HFFc6 (cell line): ENCODE results near the gene NTM. TPM values are rescaled to one million over a fixed set of nuclear protein-coding genes. Genes with fewer than 3 reads are reported as not detected.

Source experiments
- DNase-seq: peaks from one replicate; pipeline ENCODE4 v3.0.0-alpha.2; 2018
- H3K27ac Mint-ChIP-seq: 2 replicates; pipeline ENCODE4 v1.8.0; 2020; ENCODE audit warnings: mild to moderate bottlenecking, mixed read lengths
- H3K27me3 Mint-ChIP-seq: 2 replicates; pipeline ENCODE4 v1.8.0; 2021; ENCODE audit warnings: mild to moderate bottlenecking, moderate library complexity, mixed read lengths; ENCODE audit not compliant: insufficient read depth
- H3K36me3 Mint-ChIP-seq: 2 replicates; pipeline ENCODE4 v1.8.0; 2021; ENCODE audit warnings: low read depth, mixed read lengths
- H3K4me1 Mint-ChIP-seq: 2 replicates; pipeline ENCODE4 v1.8.0; 2020; ENCODE audit warnings: low read depth, mixed read lengths
- H3K4me3 Mint-ChIP-seq: 2 replicates; pipeline ENCODE4 v1.8.0; 2020; ENCODE audit warnings: mild to moderate bottlenecking, moderate library complexity, mixed read lengths
- H3K9me3 Mint-ChIP-seq: 2 replicates; pipeline ENCODE4 v1.8.0; 2020; ENCODE audit warnings: mild to moderate bottlenecking, mixed read lengths
- CTCF ChIP-seq: fragments of 200-600 bp; sonication (generic); IDR thresholded peaks from 2 replicates; pipeline ENCODE4 v1.5.0; 2021; ENCODE audit warnings: antibody characterized with exemption, mild to moderate bottlenecking
- total RNA-seq, 6 experiments: library from RNA; stranded (reverse); fragmentation: NEBNext Ultra II Directional; extraction: Animal tissue kit (Norgen Biotek cat#: 25700); gene quantifications; 2 replicates in 1 of 6; 3 replicates in 5 of 6; pipeline ENCODE4 v1.2.3, GENCODE V29; 2021

Gene NTM
- total RNA-seq, 6 experiments from 2014 or later = 18.3 to 23.6 (median 21.7) TPM

DNA sequence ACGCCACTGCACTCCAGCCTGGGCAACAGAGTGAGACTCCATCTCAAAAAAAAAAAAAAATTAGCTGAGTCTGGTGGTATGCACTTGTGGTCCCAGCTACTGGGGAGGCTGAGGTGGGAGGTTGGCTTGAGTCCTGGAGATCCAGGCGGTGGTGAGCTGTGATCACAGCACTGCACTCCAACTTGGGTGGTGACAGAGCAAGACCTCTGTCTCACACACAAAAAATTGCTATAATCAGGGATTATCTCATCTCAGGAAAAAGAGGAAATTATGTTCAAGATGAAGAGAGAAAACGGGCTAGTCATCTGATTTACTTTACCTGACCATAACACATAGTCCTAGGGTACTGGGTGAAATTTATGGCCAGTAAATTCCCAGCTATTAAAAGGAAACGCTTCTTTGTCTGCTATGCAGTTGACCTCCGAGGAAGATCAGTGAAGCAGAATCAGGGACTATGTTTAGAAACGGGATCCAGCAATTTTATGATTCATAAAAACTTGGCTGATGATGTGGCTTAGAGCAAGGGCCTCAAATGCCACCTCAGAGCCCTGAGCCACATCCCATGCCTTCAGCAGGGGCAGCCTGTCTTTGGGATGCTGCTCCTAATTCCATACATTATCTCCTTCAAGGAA, 386.2 kb downstream of the NTM start:
- Mint-ChIP-seq H3K27ac (peak overlapping the region; percentile 87), H3K9me3 (no peaks in the 10 kb centered on the region), H3K27me3 (peaks cover 4% of the 10 kb centered on the region; the same call in 1 of the 2 replicates), H3K4me1 (peaks cover 68% of the 10 kb centered on the region), H3K4me3 (peak overlapping the region; percentile 47), H3K36me3 (no peaks in the 10 kb centered on the region)
- no peak for TF ChIP-seq CTCF
- peak; percentile 56 for DNase-seq

DNA sequence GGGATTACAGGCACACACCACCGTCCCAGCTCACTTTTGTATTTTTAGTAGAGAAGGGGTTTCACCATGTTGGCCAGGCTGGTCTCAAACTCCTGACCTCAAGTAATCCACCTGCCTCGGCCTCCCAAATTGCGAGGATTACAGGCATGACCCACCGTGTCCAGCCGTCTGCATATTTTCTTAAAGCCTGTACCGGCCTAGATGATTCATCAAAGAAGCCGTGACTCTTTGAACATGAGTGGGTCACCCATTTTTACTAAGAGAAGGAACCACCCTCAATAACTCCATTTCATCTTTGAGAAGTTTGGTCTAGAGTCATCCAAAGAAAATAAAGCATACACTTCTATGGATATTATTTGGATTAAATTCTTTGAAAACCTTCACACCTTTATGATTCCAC, 388.3 kb downstream of the NTM start:
- no peak for TF ChIP-seq CTCF
- Mint-ChIP-seq H3K4me3 (no peak overlapping the region), H3K36me3 (no peaks in the 10 kb centered on the region), H3K9me3 (no peaks in the 10 kb centered on the region), H3K4me1 (peaks cover 68% of the 10 kb centered on the region), H3K27ac (no peak overlapping the region), H3K27me3 (peaks cover 4% of the 10 kb centered on the region; the same call in 1 of the 2 replicates)
- DNase-seq = no peak

GRCh38 chr11:131759140-131759539, 388.7 kb downstream of the NTM start:
- peaks cover 68% of the 10 kb centered on the region for H3K4me1 Mint-ChIP-seq
- H3K27ac Mint-ChIP-seq = peak overlapping the region; percentile 96; the same call in 1 of the 2 replicates

GRCh38 chr11:131760091-131761061, 390.0 kb downstream of the NTM start:
- H3K27ac Mint-ChIP-seq = peak overlapping the region; percentile 96
- no peaks in the 10 kb centered on the region for H3K9me3 Mint-ChIP-seq
- no peaks in the 10 kb centered on the region for H3K36me3 Mint-ChIP-seq
- no peak for TF ChIP-seq CTCF
- peaks cover 4% of the 10 kb centered on the region; the same call in 1 of the 2 replicates for H3K27me3 Mint-ChIP-seq
- peak; percentile 35 for DNase-seq
- H3K4me1 Mint-ChIP-seq = peaks cover 57% of the 10 kb centered on the region
- H3K4me3 Mint-ChIP-seq = peak overlapping the region; percentile 85

More at GRCh38 chr11:131759140-131759539, 388.7 kb downstream of the NTM start:
- H3K36me3 Mint-ChIP-seq = no peaks in the 10 kb centered on the region
- no peak for DNase-seq
- H3K4me3 Mint-ChIP-seq = no peak overlapping the region
- TF ChIP-seq CTCF = no peak
- H3K27me3 Mint-ChIP-seq = peaks cover 4% of the 10 kb centered on the region; the same call in 1 of the 2 replicates
- no peaks in the 10 kb centered on the region for H3K9me3 Mint-ChIP-seq

- no peak for DNase-seq
- Mint-ChIP-seq H3K27ac (no peak overlapping the region), H3K4me1 (peaks cover 48% of the 10 kb centered on the region), H3K4me3 (no peak overlapping the region), H3K27me3 (peaks cover 1% of the 10 kb centered on the region; the same call in 1 of the 2 replicates), H3K36me3 (peaks cover 2% of the 10 kb centered on the region), H3K9me3 (no peaks in the 10 kb centered on the region)
- 0 out of 2 replicates have a peak, but pooled peaks have one; percentile 1 for TF ChIP-seq CTCF
Measured at GRCh38 chr11:131762346-131763110, 392.1 kb downstream of the NTM start.
